Caco-2 (cell line): ENCODE measurements around the gene SPOUT1. TPM values are rescaled to one million over a fixed set of nuclear protein-coding genes. Genes with fewer than 3 reads are reported as not detected.

Experiments used
- BruUV-seq: library from RNA; stranded (reverse); fragments of 400-500 nt; replicated peaks from 2 replicates; lab custom pipeline; 2021; lab: Mats Ljungman, UMichigan
- CTCF ChIA-PET: fragments of 300-600 bp; sonication (Branson Sonifier 250); formaldehyde crosslinking; loops from one replicate; lab custom pipeline; 2022; ENCODE audit warnings: antibody characterized with exemption; lab: Charles Lee
- POLR2A ChIA-PET: fragments of 300-600 bp; sonication (Branson Sonifier 250); formaldehyde crosslinking; loops from one replicate; lab custom pipeline; 2022; ENCODE audit warnings: antibody characterized with exemption; lab: Charles Lee
- DNase-seq, 2 experiments: peaks; one replicate each; pipeline versions ENCODE4 v3.0.0 to v3.0.0-alpha.2; 2020 to 2022
- H3K27me3 ChIP-seq: replicated peaks from 2 replicates; pipeline ENCODE4 v1.6.0; 2011; ENCODE audit warnings: low read length; ENCODE audit not compliant: control insufficient read depth, insufficient read depth
- H3K36me3 ChIP-seq: 2 replicates; pipeline ENCODE4 v1.5.1; 2011; ENCODE audit warnings: low read length; ENCODE audit not compliant: control insufficient read depth, insufficient read depth
- H3K4me1 ChIP-seq: fragments of 250-450 bp; sonication (Bioruptor Pico); 2 replicates; pipeline ENCODE4 v1.5.1; 2020; ENCODE audit warnings: mild to moderate bottlenecking
- H3K4me3 ChIP-seq: 2 replicates; pipeline ENCODE4 v1.5.1; 2011; ENCODE audit warnings: low read depth, mild to moderate bottlenecking, control low read depth, low read length
- H3K9me3 ChIP-seq: fragments of 250-450 bp; sonication (Bioruptor Pico); 2 replicates; pipeline ENCODE4 v1.5.1; 2020; ENCODE audit warnings: mild to moderate bottlenecking, moderate library complexity
- H3K27ac Mint-ChIP-seq: one replicate; pipeline ENCODE4 v1.8.0; 2022; ENCODE audit warnings: mixed read lengths; ENCODE audit not compliant: unreplicated experiment
- H3K27me3 Mint-ChIP-seq: one replicate; pipeline ENCODE4 v1.8.0; 2022; ENCODE audit warnings: mixed read lengths; ENCODE audit not compliant: insufficient read depth, unreplicated experiment
- H3K36me3 Mint-ChIP-seq: one replicate; pipeline ENCODE4 v1.8.0; 2022; ENCODE audit warnings: mild to moderate bottlenecking, mixed read lengths; ENCODE audit not compliant: insufficient read depth, unreplicated experiment
- H3K4me1 Mint-ChIP-seq: one replicate; pipeline ENCODE4 v1.8.0; 2022; ENCODE audit warnings: low read depth, mixed read lengths; ENCODE audit not compliant: unreplicated experiment
- H3K4me3 Mint-ChIP-seq: one replicate; pipeline ENCODE4 v1.8.0; 2022; ENCODE audit warnings: mild to moderate bottlenecking, moderate library complexity, mixed read lengths; ENCODE audit not compliant: unreplicated experiment
- H3K9me3 Mint-ChIP-seq: one replicate; pipeline ENCODE4 v1.8.0; 2022; ENCODE audit warnings: mixed read lengths; ENCODE audit not compliant: unreplicated experiment
- intact Hi-C: fragments of 100-400 bp; cut with micrococcal nuclease; formaldehyde crosslinking; loops from one replicate; pipeline ENCODE4 v1.10.0; 2022; ENCODE audit not compliant: unreplicated experiment
- total RNA-seq: library from RNA; stranded (reverse); gene quantifications from 2 replicates; pipeline ENCODE4 v1.2.3, GENCODE V29; 2022
- TF ChIP-seq, protein P1 (sequence below), 2 experiments: fragments of 200-600 bp in 1 of 2; IDR thresholded peaks; 1 replicate in 1 of 2; 2 replicates in 1 of 2; pipeline versions ENCODE4 v1.5.1 to v1.8.0; 2011 to 2022; ENCODE audit warnings: antibody characterized with exemption in 1 of 2, control low read depth in 1 of 2, inconsistent platforms in 1 of 2, low read depth in 1 of 2, low read length in 1 of 2, mild to moderate bottlenecking in 1 of 2, moderate library complexity in 1 of 2; ENCODE audit not compliant: insufficient read depth in 1 of 2, severe bottlenecking in 1 of 2, unreplicated experiment in 1 of 2

SPOUT1 gene
- total RNA-seq, 1 experiment from 2014 or later: 88.0 TPM

DNA sequence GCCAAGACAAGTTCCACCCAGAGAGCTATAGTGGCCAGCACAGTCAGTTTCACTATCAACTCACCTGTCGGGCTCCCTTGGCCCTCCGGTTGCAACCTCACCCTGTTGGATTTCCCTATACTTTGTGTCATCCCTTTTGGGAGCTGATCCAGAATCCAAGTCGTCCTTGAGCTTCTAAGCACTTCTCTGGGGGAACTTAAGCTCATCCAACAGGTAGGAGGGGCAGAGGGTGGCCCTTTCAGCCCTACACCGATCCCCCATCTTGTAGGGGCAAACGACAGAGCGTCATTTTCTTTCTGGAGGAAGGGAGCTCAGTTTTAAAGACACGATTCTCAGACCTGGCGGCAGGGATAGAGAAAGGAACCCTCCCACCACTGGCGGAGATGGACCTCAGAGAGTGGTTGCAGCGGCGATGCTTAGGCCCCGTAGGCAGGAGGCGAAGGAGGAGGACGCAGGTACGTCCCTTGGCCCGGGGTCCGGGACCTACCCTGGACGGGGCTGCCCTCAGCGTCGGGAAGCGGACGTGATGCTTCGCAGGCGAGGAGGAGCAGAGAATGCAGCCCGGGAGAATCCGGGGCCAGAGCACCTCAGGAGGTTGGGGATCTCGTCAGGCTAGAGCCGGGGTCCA lies 58.4 kb downstream of the SPOUT1 start:
- peak; percentile 42 to 45 for DNase-seq
- Histone ChIP-seq H3K27me3 (no peaks in the 10 kb centered on the region), H3K36me3 (no peaks in the 10 kb centered on the region; the same call in 1 of the 2 replicates), H3K4me3 (peak overlapping the region; percentile 84), H3K9me3 (peaks cover 5% of the 10 kb centered on the region; the same call in 1 of the 2 replicates), H3K4me1 (peaks cover 5% of the 10 kb centered on the region; the same call in 1 of the 2 replicates)
- no peaks in the 10 kb centered on the region for H3K27me3 Mint-ChIP-seq
- H3K27ac Mint-ChIP-seq: peak overlapping the region; percentile 90
- ChIA-PET CTCF (interaction anchor here (0.6 to 1.2 kb wide), 3 partner anchors 28 to 47 kb away, joined by 4 read pairs; partner anchors contain the start of gene ENDOG), POLR2A (interaction anchor here (0.6 to 1.1 kb wide), 2 partner anchors 47 to 164 kb away, joined by 5 to 7 read pairs; partner anchors contain the start of gene ZDHHC12)
- intact Hi-C loops: loop anchor here (1.0 to 2.0 kb wide), 3 partner anchors 15 to 48 kb away; partner anchors contain the start of genes ENDOG and ZDHHC12
- no TSS peak for BruUV-seq
- peaks cover 18% of the 10 kb centered on the region for H3K36me3 Mint-ChIP-seq
- peaks cover 10% of the 10 kb centered on the region for H3K4me1 Mint-ChIP-seq
- TF ChIP-seq, protein P1, sequence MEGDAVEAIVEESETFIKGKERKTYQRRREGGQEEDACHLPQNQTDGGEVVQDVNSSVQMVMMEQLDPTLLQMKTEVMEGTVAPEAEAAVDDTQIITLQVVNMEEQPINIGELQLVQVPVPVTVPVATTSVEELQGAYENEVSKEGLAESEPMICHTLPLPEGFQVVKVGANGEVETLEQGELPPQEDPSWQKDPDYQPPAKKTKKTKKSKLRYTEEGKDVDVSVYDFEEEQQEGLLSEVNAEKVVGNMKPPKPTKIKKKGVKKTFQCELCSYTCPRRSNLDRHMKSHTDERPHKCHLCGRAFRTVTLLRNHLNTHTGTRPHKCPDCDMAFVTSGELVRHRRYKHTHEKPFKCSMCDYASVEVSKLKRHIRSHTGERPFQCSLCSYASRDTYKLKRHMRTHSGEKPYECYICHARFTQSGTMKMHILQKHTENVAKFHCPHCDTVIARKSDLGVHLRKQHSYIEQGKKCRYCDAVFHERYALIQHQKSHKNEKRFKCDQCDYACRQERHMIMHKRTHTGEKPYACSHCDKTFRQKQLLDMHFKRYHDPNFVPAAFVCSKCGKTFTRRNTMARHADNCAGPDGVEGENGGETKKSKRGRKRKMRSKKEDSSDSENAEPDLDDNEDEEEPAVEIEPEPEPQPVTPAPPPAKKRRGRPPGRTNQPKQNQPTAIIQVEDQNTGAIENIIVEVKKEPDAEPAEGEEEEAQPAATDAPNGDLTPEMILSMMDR (IDR thresholded peaks at IDR 0.05; ENCODE audit: insufficient read depth in 1 of 2, low read depth in 1 of 2, low read length in 1 of 2, severe bottlenecking in 1 of 2, unreplicated experiment in 1 of 2): no peak
- peaks cover 12% of the 10 kb centered on the region for H3K9me3 Mint-ChIP-seq
- H3K4me3 Mint-ChIP-seq: peak overlapping the region; percentile 97

DNA sequence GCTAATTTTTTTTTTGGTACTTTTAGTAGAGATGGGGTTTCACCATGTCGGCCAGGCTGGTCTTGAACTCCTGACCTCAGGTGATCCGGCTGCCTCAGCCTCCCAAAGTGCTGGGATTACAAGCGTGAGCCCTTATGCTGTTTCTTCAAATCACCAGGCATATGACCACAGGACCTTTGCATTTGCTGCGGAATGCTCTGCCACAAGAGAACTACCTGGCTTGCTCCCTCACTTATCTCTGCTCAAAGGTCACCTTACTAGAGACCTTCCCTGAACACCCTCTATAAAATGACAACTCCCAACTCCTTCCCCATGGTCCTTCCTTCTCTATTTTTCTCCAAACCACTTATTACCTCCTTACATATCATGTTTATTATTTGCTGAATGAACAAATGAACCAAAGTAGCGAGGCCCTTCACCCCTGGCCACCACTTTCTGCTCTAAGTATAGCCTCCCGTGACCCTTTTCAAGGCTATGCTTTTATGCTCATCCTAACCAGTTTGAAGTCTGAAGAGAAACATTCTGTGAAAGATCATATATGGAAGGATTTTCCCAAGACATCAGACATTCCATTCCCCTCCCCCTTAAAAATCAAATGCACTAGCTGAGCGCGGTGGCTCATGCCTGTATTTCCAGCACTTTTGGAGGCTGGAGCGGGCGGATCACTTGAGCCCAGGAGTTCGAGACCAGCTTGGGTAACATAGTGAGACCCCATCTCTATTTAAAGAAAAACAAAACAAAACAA lies 59.1 kb downstream of the SPOUT1 start:
- TF ChIP-seq, protein P1 (IDR thresholded peaks at IDR 0.05; ENCODE audit: insufficient read depth in 1 of 2, low read depth in 1 of 2, low read length in 1 of 2, severe bottlenecking in 1 of 2, unreplicated experiment in 1 of 2): no peak
- no peaks in the 10 kb centered on the region for H3K27me3 Mint-ChIP-seq
- H3K4me1 Mint-ChIP-seq: peaks cover 13% of the 10 kb centered on the region
- Histone ChIP-seq H3K4me3 (peak overlapping the region; percentile 84), H3K9me3 (no peaks in the 10 kb centered on the region), H3K27me3 (no peaks in the 10 kb centered on the region), H3K36me3 (no peaks in the 10 kb centered on the region; the same call in 1 of the 2 replicates), H3K4me1 (peaks cover 5% of the 10 kb centered on the region; the same call in 1 of the 2 replicates)
- DNase-seq: no peak
- H3K4me3 Mint-ChIP-seq: peak overlapping the region; percentile 97
- ChIA-PET CTCF (interaction anchor here (1.0 kb wide), 1 partner anchor 48 kb away, joined by 4 read pairs; the partner anchor contains the start of gene ENDOG), POLR2A (interaction anchor here (1.1 kb wide), 1 partner anchor 46 kb away, joined by 5 read pairs; the partner anchor contains the start of gene ZDHHC12)
- peak overlapping the region; percentile 90 for H3K27ac Mint-ChIP-seq
- peaks cover 12% of the 10 kb centered on the region for H3K9me3 Mint-ChIP-seq
- H3K36me3 Mint-ChIP-seq: peaks cover 22% of the 10 kb centered on the region
- BruUV-seq: TSS peak; percentile 48
- intact Hi-C loops: loop anchor here (1.0 to 2.0 kb wide), 3 partner anchors 16 to 48 kb away; partner anchors contain the start of genes ENDOG and ZDHHC12

Other genes with a start within 250 kb of the SPOUT1 start
- gene DYNC2I2, start 172.9 kb downstream of the SPOUT1 start, total RNA-seq: 80.2 and 80.8 TPM in 2 replicates
- 710 and 745 TPM in 2 replicates for gene SET, start 140.6 kb downstream of the SPOUT1 start, total RNA-seq
- 1.6 and 2.1 TPM in 2 replicates for gene PKN3, start 127.3 kb downstream of the SPOUT1 start, total RNA-seq
- gene ZDHHC12, start 105.7 kb downstream of the SPOUT1 start, total RNA-seq: 71.0 and 73.7 TPM in 2 replicates
- gene ZER1, start 57.9 kb downstream of the SPOUT1 start, total RNA-seq: 21.7 and 28.6 TPM in 2 replicates
- 35.6 and 39.9 TPM in 2 replicates for gene TBC1D13, start 42.5 kb downstream of the SPOUT1 start, total RNA-seq
- gene ENDOG, start 11.3 kb downstream of the SPOUT1 start, total RNA-seq: 25.9 and 30.0 TPM in 2 replicates
- gene KYAT1, start 52.2 kb upstream of the SPOUT1 start, total RNA-seq: 6.9 and 7.8 TPM in 2 replicates
- 21.9 and 22.4 TPM in 2 replicates for gene LRRC8A, start 52.3 kb upstream of the SPOUT1 start, total RNA-seq
- 0.59 and 0.63 TPM in 2 replicates for gene PHYHD1, start 91.2 kb upstream of the SPOUT1 start, total RNA-seq
- 25.9 and 27.2 TPM in 2 replicates for gene DOLK, start 117.8 kb upstream of the SPOUT1 start, total RNA-seq
- gene NUP188, start 117.9 kb upstream of the SPOUT1 start, total RNA-seq: 80.9 and 85.7 TPM in 2 replicates
- 64.2 and 66.7 TPM in 2 replicates for gene SH3GLB2, start 198.5 kb upstream of the SPOUT1 start, total RNA-seq
- 25.1 and 34.8 TPM in 2 replicates for gene MIGA2, start 206.8 kb upstream of the SPOUT1 start, total RNA-seq